Endothelial cell (in vitro differentiated cells): ENCODE data around the gene ZNF451. TPM values are rescaled to one million over a fixed set of nuclear protein-coding genes. Genes with fewer than 3 reads are reported as not detected.

ENCODE experiments used
- DNase-seq: peaks from one replicate; pipeline ENCODE4 v3.0.0; 2021; ENCODE audit warnings: low spot score
- H3K27ac Mint-ChIP-seq: one replicate; pipeline ENCODE4 v1.8.0; 2021; ENCODE audit warnings: mixed read lengths, inconsistent platforms; ENCODE audit not compliant: unreplicated experiment
- H3K27me3 Mint-ChIP-seq: one replicate; pipeline ENCODE4 v1.8.0; 2021; ENCODE audit warnings: mild to moderate bottlenecking, moderate library complexity, mixed read lengths, inconsistent platforms; ENCODE audit not compliant: unreplicated experiment
- H3K36me3 Mint-ChIP-seq: one replicate; pipeline ENCODE4 v1.8.0; 2021; ENCODE audit warnings: mild to moderate bottlenecking, low read depth, mixed read lengths, inconsistent platforms; ENCODE audit not compliant: unreplicated experiment
- H3K4me1 Mint-ChIP-seq: one replicate; pipeline ENCODE4 v1.8.0; 2021; ENCODE audit warnings: mild to moderate bottlenecking, mixed read lengths, inconsistent platforms; ENCODE audit not compliant: unreplicated experiment
- H3K4me3 Mint-ChIP-seq: one replicate; pipeline ENCODE4 v1.8.0; 2021; ENCODE audit warnings: mild to moderate bottlenecking, mixed read lengths, inconsistent platforms; ENCODE audit not compliant: unreplicated experiment
- H3K9me3 Mint-ChIP-seq: one replicate; pipeline ENCODE4 v1.8.0; 2021; ENCODE audit warnings: mixed read lengths, inconsistent platforms; ENCODE audit not compliant: unreplicated experiment
- CTCF ChIP-seq: fragments of 200-600 bp; sonication (generic); IDR thresholded peaks from one replicate; pipeline ENCODE4 v1.5.0; 2021; ENCODE audit warnings: antibody characterized with exemption; ENCODE audit not compliant: unreplicated experiment
- total RNA-seq: library from RNA; stranded (reverse); fragmentation: NEBNext Ultra II Directional; extraction: Animal tissue kit (Norgen Biotek cat#: 25700); gene quantifications from one replicate; pipeline ENCODE4 v1.2.1, GENCODE V29; 2021; ENCODE audit not compliant: unreplicated experiment

ZNF451 gene
- total RNA-seq, 1 donor from 2014 or later = 129 TPM

- H3K27me3 Mint-ChIP-seq = no peaks in the 10 kb centered on the region
- no peak for TF ChIP-seq CTCF
- no peaks in the 10 kb centered on the region for H3K9me3 Mint-ChIP-seq
- no peaks in the 10 kb centered on the region for H3K36me3 Mint-ChIP-seq
- DNase-seq = no peak
- H3K4me3 Mint-ChIP-seq = no peak overlapping the region
- H3K27ac Mint-ChIP-seq = no peak overlapping the region
- peaks cover 4% of the 10 kb centered on the region for H3K4me1 Mint-ChIP-seq
These were observed 117.9 kb downstream of the ZNF451 start for GRCh38 chr6:57207872-57208271.

GRCh38 chr6:57209030-57209429 lies 119.0 kb downstream of the ZNF451 start:
- no peak for TF ChIP-seq CTCF
- no peaks in the 10 kb centered on the region for H3K27me3 Mint-ChIP-seq

GRCh38 chr6:57210060-57210459 lies 120.1 kb downstream of the ZNF451 start:
- Mint-ChIP-seq H3K36me3 (no peaks in the 10 kb centered on the region), H3K9me3 (no peaks in the 10 kb centered on the region), H3K4me3 (no peak overlapping the region), H3K27ac (no peak overlapping the region), H3K4me1 (peaks cover 15% of the 10 kb centered on the region), H3K27me3 (no peaks in the 10 kb centered on the region)
- TF ChIP-seq CTCF = no peak
- no peak for DNase-seq

More at GRCh38 chr6:57209030-57209429, 119.0 kb downstream of the ZNF451 start:
- H3K4me3 Mint-ChIP-seq = no peak overlapping the region
- no peaks in the 10 kb centered on the region for H3K9me3 Mint-ChIP-seq
- H3K36me3 Mint-ChIP-seq = no peaks in the 10 kb centered on the region
- no peak overlapping the region for H3K27ac Mint-ChIP-seq
- DNase-seq = no peak
- peaks cover 5% of the 10 kb centered on the region for H3K4me1 Mint-ChIP-seq

GRCh38 chr6:57215260-57215659 lies 125.3 kb downstream of the ZNF451 start:
- no peak for DNase-seq
- Mint-ChIP-seq H3K9me3 (no peaks in the 10 kb centered on the region), H3K36me3 (no peaks in the 10 kb centered on the region), H3K4me3 (no peak overlapping the region), H3K4me1 (peaks cover 14% of the 10 kb centered on the region), H3K27me3 (no peaks in the 10 kb centered on the region), H3K27ac (no peak overlapping the region)
- TF ChIP-seq CTCF = no peak

GRCh38 chr6:57216235-57217101 lies 126.5 kb downstream of the ZNF451 start:
- no peaks in the 10 kb centered on the region for H3K36me3 Mint-ChIP-seq
- no peak overlapping the region for H3K27ac Mint-ChIP-seq
- no peak for DNase-seq
- peak; percentile 51 for TF ChIP-seq CTCF
- H3K27me3 Mint-ChIP-seq = no peaks in the 10 kb centered on the region
- no peak overlapping the region for H3K4me3 Mint-ChIP-seq
- peaks cover 14% of the 10 kb centered on the region for H3K4me1 Mint-ChIP-seq
- H3K9me3 Mint-ChIP-seq = no peaks in the 10 kb centered on the region
